IMR-90 (cell line): ENCODE data around the gene STMN1. TPM values are rescaled to one million over a fixed set of nuclear protein-coding genes. Genes with fewer than 3 reads are reported as not detected.

Source experiments
- ATAC-seq: fragments of 200-7000 bp; cut with Tn5 transposase; 2 replicates; pipeline ENCODE4 v1.9.1; 2020; ENCODE audit warnings: low read depth, mild to moderate bottlenecking, moderate library complexity
- BruUV-seq: library from RNA; stranded (reverse); fragments of 400-500 nt; replicated peaks from 2 replicates; lab custom pipeline; 2021; lab: Mats Ljungman, UMichigan
- CTCF ChIA-PET: fragments of 300-600 bp; formaldehyde crosslinking; extraction: SDS; loops from one replicate; lab custom pipeline; 2021; ENCODE audit warnings: antibody characterized with exemption; lab: Yijun Ruan, JAX
- POLR2A ChIA-PET: fragments of 300-600 bp; sonication (Branson Sonifier 250); formaldehyde crosslinking; loops from one replicate; lab custom pipeline; 2022; ENCODE audit warnings: antibody characterized with exemption; ENCODE audit not compliant: unreplicated experiment; lab: Charles Lee
- DNase-seq: peaks from one replicate; pipeline ENCODE4 v3.0.0; 2013
- H2AFZ ChIP-seq: replicated peaks from 2 replicates; pipeline ENCODE3; 2013; ENCODE audit warnings: low read length, mild to moderate bottlenecking; ENCODE audit not compliant: poor library complexity
- H2AK5ac ChIP-seq: 2 replicates; pipeline ENCODE4 v1.6.1; 2013; ENCODE audit warnings: low read depth, low read length, inconsistent platforms
- H2AK9ac ChIP-seq: replicated peaks from 2 replicates; pipeline ENCODE3; 2013; ENCODE audit warnings: mild to moderate bottlenecking, low read depth, low read length, moderate library complexity; ENCODE audit not compliant: poor library complexity
- H2BK120ac ChIP-seq: 2 replicates; pipeline ENCODE4 v1.6.1; 2013; ENCODE audit warnings: low read depth, low read length, inconsistent platforms
- H2BK15ac ChIP-seq: 3 replicates; pipeline ENCODE4 v1.6.1; 2013; ENCODE audit warnings: low read depth, low read length, inconsistent platforms
- H2BK20ac ChIP-seq: 2 replicates; pipeline ENCODE4 v1.6.1; 2013; ENCODE audit warnings: low read depth, mild to moderate bottlenecking, inconsistent platforms, low read length, moderate library complexity
- H2BK5ac ChIP-seq: 2 replicates; pipeline ENCODE4 v1.6.1; 2013; ENCODE audit warnings: mild to moderate bottlenecking, low read depth, low read length, inconsistent platforms; ENCODE audit not compliant: poor library complexity, severe bottlenecking
- H3K14ac ChIP-seq: replicated peaks from 2 replicates; pipeline ENCODE4 v1.6.1; 2013; ENCODE audit warnings: low read depth, low read length, inconsistent platforms
- H3K18ac ChIP-seq: 2 replicates; pipeline ENCODE4 v1.6.1; 2013; ENCODE audit warnings: low read depth, low read length, control low read depth
- H3K23ac ChIP-seq: 2 replicates; pipeline ENCODE4 v1.6.1; 2013; ENCODE audit warnings: low read depth, low read length, inconsistent platforms
- H3K27ac ChIP-seq: 2 replicates; pipeline ENCODE4 v1.5.1; 2013; ENCODE audit warnings: mild to moderate bottlenecking, control low read depth, low read length; ENCODE audit not compliant: insufficient read depth
- H3K27me3 ChIP-seq: 2 replicates; pipeline ENCODE4 v1.6.1; 2013; ENCODE audit warnings: low read length; ENCODE audit not compliant: control insufficient read depth, insufficient read depth
- H3K36me3 ChIP-seq: 2 replicates; pipeline ENCODE4 v1.6.1; 2013; ENCODE audit warnings: low read length, mixed read lengths; ENCODE audit not compliant: control insufficient read depth, insufficient read depth
- H3K4ac ChIP-seq: 2 replicates; pipeline ENCODE4 v1.6.1; 2013; ENCODE audit warnings: low read depth, low read length, inconsistent platforms
- H3K4me1 ChIP-seq: 2 replicates; pipeline ENCODE4 v1.6.1; 2013; ENCODE audit warnings: low read length, mixed read lengths; ENCODE audit not compliant: control insufficient read depth, insufficient read depth
- H3K4me2 ChIP-seq: 2 replicates; pipeline ENCODE4 v1.6.1; 2013; ENCODE audit warnings: low read depth, mild to moderate bottlenecking, control low read depth, low read length, moderate library complexity
- H3K4me3 ChIP-seq: 2 replicates; pipeline ENCODE4 v1.5.1; 2013; ENCODE audit warnings: low read depth, mild to moderate bottlenecking, control low read depth, low read length, moderate library complexity; ENCODE audit not compliant: insufficient read depth
- H3K56ac ChIP-seq: 2 replicates; pipeline ENCODE4 v1.6.1; 2013; ENCODE audit warnings: low read length, inconsistent platforms; ENCODE audit not compliant: insufficient read depth; ENCODE audit errors: extremely low read depth
- H3K79me1 ChIP-seq, 2 experiments: 2 replicates each; pipeline ENCODE4 v1.6.1; 2013; ENCODE audit warnings: low read length in 2 of 2, inconsistent platforms in 1 of 2, low read depth in 1 of 2
- H3K9ac ChIP-seq: 2 replicates; pipeline ENCODE4 v1.6.1; 2013; ENCODE audit warnings: low read depth, low read length, control low read depth
- H3K9me1 ChIP-seq: 2 replicates; pipeline ENCODE4 v1.6.1; 2013; ENCODE audit warnings: low read length, inconsistent platforms; ENCODE audit not compliant: insufficient read depth
- H3K9me3 ChIP-seq: 2 replicates; pipeline ENCODE4 v1.6.1; 2013; ENCODE audit warnings: low read length; ENCODE audit not compliant: control insufficient read depth, insufficient read depth
- H4K20me1 ChIP-seq: 2 replicates; pipeline ENCODE4 v1.6.1; 2013; ENCODE audit warnings: low read length, inconsistent platforms; ENCODE audit not compliant: insufficient read depth
- H4K5ac ChIP-seq: 2 replicates; pipeline ENCODE4 v1.6.1; 2013; ENCODE audit warnings: mild to moderate bottlenecking, low read depth, low read length, control low read depth
- H4K8ac ChIP-seq, 2 experiments: 2 replicates each; pipeline ENCODE4 v1.6.1; 2013; ENCODE audit warnings: low read depth in 2 of 2, low read length in 2 of 2, control low read depth in 1 of 2, inconsistent platforms in 1 of 2
- H4K91ac ChIP-seq: 2 replicates; pipeline ENCODE4 v1.6.1; 2013; ENCODE audit warnings: low read depth, low read length, inconsistent platforms; ENCODE audit not compliant: insufficient read depth
- CHD1 ChIP-seq: IDR thresholded peaks from 2 replicates; pipeline ENCODE4 v1.6.1; 2012; ENCODE audit warnings: low read depth, low read length, improper control_type of control experiment
- FOS ChIP-seq: fragments of 150-350 bp; IDR thresholded peaks from 2 replicates; pipeline ENCODE4 v1.6.1; 2016; ENCODE audit warnings: low read depth, low read length
- MAFK ChIP-seq: IDR thresholded peaks from 2 replicates; pipeline ENCODE4 v1.6.1; 2012; ENCODE audit warnings: low read depth, low read length, improper control_type of control experiment
- MAZ ChIP-seq: IDR thresholded peaks from 2 replicates; pipeline ENCODE4 v1.6.1; 2012; ENCODE audit warnings: low read depth, mild to moderate bottlenecking, low read length, improper control_type of control experiment, moderate library complexity, borderline replicate concordance
- MXI1 ChIP-seq: IDR thresholded peaks from 2 replicates; pipeline ENCODE4 v1.6.1; 2012; ENCODE audit warnings: low read depth, mild to moderate bottlenecking, low read length, moderate library complexity, borderline replicate concordance
- POLR2A ChIP-seq: IDR thresholded peaks from 2 replicates; pipeline ENCODE4 v1.6.1; 2012; ENCODE audit warnings: mild to moderate bottlenecking, low read depth, low read length
- RAD21 ChIP-seq: IDR thresholded peaks from 2 replicates; pipeline ENCODE4 v1.6.1; 2012; ENCODE audit warnings: low read length, improper control_type of control experiment
- RFX5 ChIP-seq: IDR thresholded peaks from 2 replicates; pipeline ENCODE4 v1.8.0; 2012; ENCODE audit warnings: low read depth, mild to moderate bottlenecking, low read length, moderate library complexity
- WGBS, 2 experiments: methylation state at CpG; one replicate each; pipeline versions ENCODE4 v1.1.5 to v1.1.7; 2013; ENCODE audit warnings: missing lambda C conversion rate in 2 of 2; ENCODE audit not compliant: insufficient read length in 1 of 2; ENCODE audit errors: extremely low coverage in 2 of 2; 5-methylcytosine and 5-hydroxymethylcytosine counted together
- dilution Hi-C: fragments of 300-500 bp; cut with HindIII; formaldehyde crosslinking; loops from one replicate; pipeline ENCODE4 v1.14.3; 2018; ENCODE audit warnings: low sequenced_read_pairs; ENCODE audit not compliant: unreplicated experiment
- in situ Hi-C: fragments of 300-500 bp; cut with MboI; formaldehyde crosslinking; loops from 3 replicates; pipeline ENCODE4 v1.14.3; 2019; ENCODE audit warnings: low sequenced_read_pairs, inconsistent platforms, mixed read lengths
- intact Hi-C: fragments of 100-400 bp; cut with micrococcal nuclease; formaldehyde crosslinking; loops from 2 replicates; pipeline ENCODE4 v1.10.0; 2022
- polyA plus RNA-seq, 3 experiments: library from polyadenylated mRNA; depleted of rRNA; stranded (reverse); fragments of >200 nt; gene quantifications; 2 replicates each; pipeline ENCODE4 v1.2.3, GENCODE V29; 2012; ENCODE audit warnings: low replicate concordance in 1 of 3
- total RNA-seq: library from RNA; depleted of rRNA; stranded (reverse); fragments of >200 nt; gene quantifications from 2 replicates; pipeline ENCODE4 v1.2.3, GENCODE V29; 2012
- TF ChIP-seq, protein P1 (sequence below): fragments of 150-350 bp; IDR thresholded peaks from 2 replicates; pipeline ENCODE4 v1.6.1; 2017; ENCODE audit warnings: mild to moderate bottlenecking, antibody characterized with exemption, low read length, low read depth
- TF ChIP-seq, protein P2 (sequence below): conservative IDR thresholded peaks from 2 replicates; pipeline ENCODE4 v1.5.1; 2012; ENCODE audit warnings: mild to moderate bottlenecking, low read depth, low read length, improper control_type of control experiment
- TF ChIP-seq, protein P3 (sequence below): fragments of 150-350 bp; IDR thresholded peaks from 2 replicates; pipeline ENCODE4 v1.6.1; 2016; ENCODE audit warnings: low read depth, mild to moderate bottlenecking, low read length, moderate library complexity, borderline replicate concordance

The STMN1 gene
- total and polyA plus RNA-seq, 2 of the 4 experiments (the other 2 are of a cell fraction), result 93.0 to 273 TPM

DNA sequence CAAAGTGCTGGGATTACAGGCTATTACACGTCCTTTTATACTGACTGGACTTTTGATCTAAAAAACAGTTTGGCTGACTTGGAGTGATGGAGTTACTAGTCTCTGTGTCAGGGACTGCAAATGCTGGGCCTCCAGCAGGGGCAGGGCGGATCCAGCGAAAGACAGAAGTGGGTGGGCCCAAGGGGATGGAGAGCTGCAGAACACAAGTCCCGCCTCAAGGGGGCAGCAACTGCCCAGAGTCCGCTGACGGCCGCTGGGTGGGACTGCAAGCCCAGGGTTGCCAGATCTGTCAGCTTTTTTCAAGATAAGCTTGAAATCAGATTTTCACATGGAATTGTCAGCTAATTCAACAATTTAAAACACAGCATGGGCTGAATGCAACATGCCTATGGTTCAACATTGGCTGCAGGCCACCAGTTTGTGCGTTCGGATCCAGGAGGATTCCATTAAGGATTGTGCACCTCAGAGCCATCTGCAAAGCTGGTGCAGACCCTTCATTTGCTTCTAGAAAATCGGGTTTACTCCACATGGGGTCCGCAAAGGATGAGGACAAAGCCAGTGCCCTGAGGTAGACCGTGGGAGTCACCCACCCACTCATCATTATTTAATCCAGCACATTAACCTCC, 10.7 kb downstream of the STMN1 start (continued):
- TF ChIP-seq, protein P1, sequence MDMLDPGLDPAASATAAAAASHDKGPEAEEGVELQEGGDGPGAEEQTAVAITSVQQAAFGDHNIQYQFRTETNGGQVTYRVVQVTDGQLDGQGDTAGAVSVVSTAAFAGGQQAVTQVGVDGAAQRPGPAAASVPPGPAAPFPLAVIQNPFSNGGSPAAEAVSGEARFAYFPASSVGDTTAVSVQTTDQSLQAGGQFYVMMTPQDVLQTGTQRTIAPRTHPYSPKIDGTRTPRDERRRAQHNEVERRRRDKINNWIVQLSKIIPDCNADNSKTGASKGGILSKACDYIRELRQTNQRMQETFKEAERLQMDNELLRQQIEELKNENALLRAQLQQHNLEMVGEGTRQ, result no peak

DNA sequence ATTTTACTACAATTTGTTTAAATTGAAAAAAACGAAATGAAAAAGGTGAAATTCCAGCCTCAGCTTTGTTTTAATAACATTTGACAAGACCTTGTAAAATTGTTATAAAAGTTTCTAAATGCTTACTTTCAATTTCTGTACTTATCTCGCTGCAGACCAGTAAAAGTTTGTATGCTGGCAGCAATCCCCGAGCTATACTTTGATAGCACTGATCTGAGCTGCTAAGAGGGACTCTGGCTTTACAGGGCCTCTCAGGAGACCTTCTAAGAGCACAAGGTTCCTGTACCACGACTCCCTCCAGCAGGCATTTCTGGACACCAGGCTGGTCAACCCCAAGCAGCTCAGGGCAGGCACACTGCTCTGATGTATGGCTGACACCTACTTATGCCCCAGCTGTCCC, 13.1 kb downstream of the STMN1 start:
- in situ Hi-C loops, result no loop called here
- Histone ChIP-seq H3K27me3 (no peaks in the 10 kb centered on the region), H3K27ac (peak overlapping the region; percentile 100), H3K23ac (peak overlapping the region; percentile 84), H3K9me3 (no peaks in the 10 kb centered on the region), H3K4me2 (peak overlapping the region; percentile 43), H2AFZ (peak overlapping the region; percentile 52), H3K18ac (peak overlapping the region; percentile 99), H2BK15ac (peak overlapping the region; percentile 85; the same call in 2 of the 3 replicates), H4K91ac (peak overlapping the region; percentile 96), H4K20me1 (no peaks in the 10 kb centered on the region), H2BK120ac (peak overlapping the region; percentile 91), H2AK9ac (peak overlapping the region; percentile 83), H2BK20ac (peak overlapping the region; percentile 97), H3K4ac (peak overlapping the region; percentile 90), H3K9me1 (peaks cover 31% of the 10 kb centered on the region), H4K8ac (peak overlapping the region; percentile 72 to 95), H3K14ac (peak overlapping the region; percentile 92), H3K4me1 (peaks cover 44% of the 10 kb centered on the region), H3K4me3 (no peak overlapping the region), H3K9ac (peak overlapping the region; percentile 80), H4K5ac (peak overlapping the region; percentile 86), H3K79me1 (peaks cover 13 to 65% of the 10 kb centered on the region in 2 experiments), H2BK5ac (peak overlapping the region; percentile 99), H3K36me3 (peaks cover 7% of the 10 kb centered on the region), H3K56ac (peak overlapping the region; percentile 75; the same call in 1 of the 2 replicates), H2AK5ac (peak overlapping the region; percentile 99)
- DNase-seq, result peak; percentile 25
- WGBS, 2 experiments, result 20% methylated on average over 1 of the region's 4 CpGs; no CpG with 5 or more reads in 1 of the 2 experiments
- BruUV-seq, result no TSS peak
- ChIA-PET POLR2A (interaction anchor here (1.4 to 1.5 kb wide), 2 partner anchors 17 to 104 kb away, joined by 4 to 12 read pairs; partner anchors contain the start of genes PAFAH2 and PAQR7), CTCF (interaction anchor here (0.6 to 1.5 kb wide), 2 partner anchors 143 to 741 kb away, joined by 4 read pairs; no protein-coding TSS in a partner anchor)
- ATAC-seq, result no peak
- intact Hi-C loops, result no loop called here
- dilution Hi-C loops, result no loop called here
- TF ChIP-seq CHD1 (no peak), MXI1 (no peak), RAD21 (no peak), RFX5 (no peak), MAFK (no peak), FOS (no peak), MAZ (no peak), POLR2A (no peak)
- TF ChIP-seq, protein P2, sequence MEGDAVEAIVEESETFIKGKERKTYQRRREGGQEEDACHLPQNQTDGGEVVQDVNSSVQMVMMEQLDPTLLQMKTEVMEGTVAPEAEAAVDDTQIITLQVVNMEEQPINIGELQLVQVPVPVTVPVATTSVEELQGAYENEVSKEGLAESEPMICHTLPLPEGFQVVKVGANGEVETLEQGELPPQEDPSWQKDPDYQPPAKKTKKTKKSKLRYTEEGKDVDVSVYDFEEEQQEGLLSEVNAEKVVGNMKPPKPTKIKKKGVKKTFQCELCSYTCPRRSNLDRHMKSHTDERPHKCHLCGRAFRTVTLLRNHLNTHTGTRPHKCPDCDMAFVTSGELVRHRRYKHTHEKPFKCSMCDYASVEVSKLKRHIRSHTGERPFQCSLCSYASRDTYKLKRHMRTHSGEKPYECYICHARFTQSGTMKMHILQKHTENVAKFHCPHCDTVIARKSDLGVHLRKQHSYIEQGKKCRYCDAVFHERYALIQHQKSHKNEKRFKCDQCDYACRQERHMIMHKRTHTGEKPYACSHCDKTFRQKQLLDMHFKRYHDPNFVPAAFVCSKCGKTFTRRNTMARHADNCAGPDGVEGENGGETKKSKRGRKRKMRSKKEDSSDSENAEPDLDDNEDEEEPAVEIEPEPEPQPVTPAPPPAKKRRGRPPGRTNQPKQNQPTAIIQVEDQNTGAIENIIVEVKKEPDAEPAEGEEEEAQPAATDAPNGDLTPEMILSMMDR, result no peak
- TF ChIP-seq, protein P1, result no peak
- TF ChIP-seq, protein P3, sequence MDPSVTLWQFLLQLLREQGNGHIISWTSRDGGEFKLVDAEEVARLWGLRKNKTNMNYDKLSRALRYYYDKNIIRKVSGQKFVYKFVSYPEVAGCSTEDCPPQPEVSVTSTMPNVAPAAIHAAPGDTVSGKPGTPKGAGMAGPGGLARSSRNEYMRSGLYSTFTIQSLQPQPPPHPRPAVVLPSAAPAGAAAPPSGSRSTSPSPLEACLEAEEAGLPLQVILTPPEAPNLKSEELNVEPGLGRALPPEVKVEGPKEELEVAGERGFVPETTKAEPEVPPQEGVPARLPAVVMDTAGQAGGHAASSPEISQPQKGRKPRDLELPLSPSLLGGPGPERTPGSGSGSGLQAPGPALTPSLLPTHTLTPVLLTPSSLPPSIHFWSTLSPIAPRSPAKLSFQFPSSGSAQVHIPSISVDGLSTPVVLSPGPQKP, result no peak
